Measurements from ENCODE around the gene SNX9. TPM values are rescaled to one million over a fixed set of nuclear protein-coding genes. Genes with fewer than 3 reads are reported as not detected.

SNX9 gene
- total and polyA plus RNA-seq, 10 of the 15 experiments (the other 5 are each of a cell fraction or from before 2014, with no cell fraction given) = 0.03 to 2.0 (median 0.37) TPM

GRCh38 chr6:157909282-157909664 lies 86.2 kb downstream of the SNX9 start (continued):
- TF ChIP-seq MEF2B (IDR thresholded peaks at IDR 0.05; ENCODE audit: partially characterized antibody, poor library complexity, severe bottlenecking) = peak; percentile 65
- TF ChIP-seq, protein P1, sequence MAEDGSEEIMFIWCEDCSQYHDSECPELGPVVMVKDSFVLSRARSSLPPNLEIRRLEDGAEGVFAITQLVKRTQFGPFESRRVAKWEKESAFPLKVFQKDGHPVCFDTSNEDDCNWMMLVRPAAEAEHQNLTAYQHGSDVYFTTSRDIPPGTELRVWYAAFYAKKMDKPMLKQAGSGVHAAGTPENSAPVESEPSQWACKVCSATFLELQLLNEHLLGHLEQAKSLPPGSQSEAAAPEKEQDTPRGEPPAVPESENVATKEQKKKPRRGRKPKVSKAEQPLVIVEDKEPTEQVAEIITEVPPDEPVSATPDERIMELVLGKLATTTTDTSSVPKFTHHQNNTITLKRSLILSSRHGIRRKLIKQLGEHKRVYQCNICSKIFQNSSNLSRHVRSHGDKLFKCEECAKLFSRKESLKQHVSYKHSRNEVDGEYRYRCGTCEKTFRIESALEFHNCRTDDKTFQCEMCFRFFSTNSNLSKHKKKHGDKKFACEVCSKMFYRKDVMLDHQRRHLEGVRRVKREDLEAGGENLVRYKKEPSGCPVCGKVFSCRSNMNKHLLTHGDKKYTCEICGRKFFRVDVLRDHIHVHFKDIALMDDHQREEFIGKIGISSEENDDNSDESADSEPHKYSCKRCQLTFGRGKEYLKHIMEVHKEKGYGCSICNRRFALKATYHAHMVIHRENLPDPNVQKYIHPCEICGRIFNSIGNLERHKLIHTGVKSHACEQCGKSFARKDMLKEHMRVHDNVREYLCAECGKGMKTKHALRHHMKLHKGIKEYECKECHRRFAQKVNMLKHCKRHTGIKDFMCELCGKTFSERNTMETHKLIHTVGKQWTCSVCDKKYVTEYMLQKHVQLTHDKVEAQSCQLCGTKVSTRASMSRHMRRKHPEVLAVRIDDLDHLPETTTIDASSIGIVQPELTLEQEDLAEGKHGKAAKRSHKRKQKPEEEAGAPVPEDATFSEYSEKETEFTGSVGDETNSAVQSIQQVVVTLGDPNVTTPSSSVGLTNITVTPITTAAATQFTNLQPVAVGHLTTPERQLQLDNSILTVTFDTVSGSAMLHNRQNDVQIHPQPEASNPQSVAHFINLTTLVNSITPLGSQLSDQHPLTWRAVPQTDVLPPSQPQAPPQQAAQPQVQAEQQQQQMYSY (CRISPR knock-in tag; IDR thresholded peaks at IDR 0.05) = no peak
- peak; percentile 78 for TF ChIP-seq SPI1 (IDR thresholded peaks at IDR 0.05; ENCODE audit: borderline replicate concordance, insufficient read depth, low read depth, low read length)
- TF ChIP-seq KLF5 (IDR thresholded peaks at IDR 0.05; ENCODE audit: partially characterized antibody) = no peak
- no peak for TF ChIP-seq HDGF (IDR thresholded peaks at IDR 0.05)
- TF ChIP-seq BHLHE40 (IDR thresholded peaks at IDR 0.05; ENCODE audit: borderline replicate concordance in 1 of 2, low read depth in 2 of 2, low read length in 1 of 2) = peak; percentile 68 to 73; a peak in 3 of 4 replicates
- TF ChIP-seq IRF4 (IDR thresholded peaks at IDR 0.05; ENCODE audit: low read depth, low read length) = no peak
- TF ChIP-seq PBX3 (IDR thresholded peaks at IDR 0.05; ENCODE audit: insufficient replicate concordance, low read depth, low read length) = no peak
- TF ChIP-seq, protein P2, sequence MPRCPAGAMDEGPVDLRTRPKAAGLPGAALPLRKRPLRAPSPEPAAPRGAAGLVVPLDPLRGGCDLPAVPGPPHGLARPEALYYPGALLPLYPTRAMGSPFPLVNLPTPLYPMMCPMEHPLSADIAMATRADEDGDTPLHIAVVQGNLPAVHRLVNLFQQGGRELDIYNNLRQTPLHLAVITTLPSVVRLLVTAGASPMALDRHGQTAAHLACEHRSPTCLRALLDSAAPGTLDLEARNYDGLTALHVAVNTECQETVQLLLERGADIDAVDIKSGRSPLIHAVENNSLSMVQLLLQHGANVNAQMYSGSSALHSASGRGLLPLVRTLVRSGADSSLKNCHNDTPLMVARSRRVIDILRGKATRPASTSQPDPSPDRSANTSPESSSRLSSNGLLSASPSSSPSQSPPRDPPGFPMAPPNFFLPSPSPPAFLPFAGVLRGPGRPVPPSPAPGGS (IDR thresholded peaks at IDR 0.05; ENCODE audit: borderline replicate concordance, insufficient read depth, low read depth, low read length, poor library complexity, severe bottlenecking) = no peak
